Panc1 (cell line): ENCODE data around the gene SYTL1. TPM values are rescaled to one million over a fixed set of nuclear protein-coding genes. Genes with fewer than 3 reads are reported as not detected.

Experiments used
- ATAC-seq: fragments of 200-7000 bp; cut with Tn5 transposase; 2 replicates; pipeline ENCODE4 v1.9.1; 2020; ENCODE audit warnings: mild to moderate bottlenecking, moderate library complexity
- BruUV-seq: library from RNA; stranded (reverse); fragments of 400-500 nt; replicated peaks from 2 replicates; lab custom pipeline; 2021; lab: Mats Ljungman, UMichigan
- CTCF ChIA-PET: fragments of 300-600 bp; sonication (Branson Sonifier 250); formaldehyde crosslinking; loops from one replicate; lab custom pipeline; 2022; ENCODE audit warnings: antibody characterized with exemption; lab: Charles Lee
- POLR2A ChIA-PET: fragments of 300-600 bp; sonication (Branson Sonifier 250); formaldehyde crosslinking; loops from one replicate; lab custom pipeline; 2022; ENCODE audit warnings: antibody characterized with exemption; lab: Charles Lee
- DNase-seq: peaks from one replicate; pipeline ENCODE4 v3.0.0-alpha.2; 2010; ENCODE audit warnings: low read depth, low spot score
- H3K27ac ChIP-seq: 2 replicates; pipeline ENCODE4 v1.5.1; 2011; ENCODE audit warnings: mild to moderate bottlenecking, low read length, inconsistent platforms
- H3K27me3 ChIP-seq: fragments of 200-500 bp; sonication (Bioruptor generic); 2 replicates; pipeline ENCODE4 v1.6.0; 2014; ENCODE audit warnings: low read length, inconsistent platforms; ENCODE audit not compliant: control insufficient read depth, insufficient read depth
- H3K36me3 ChIP-seq: fragments of 200-500 bp; sonication (Bioruptor generic); 2 replicates; pipeline ENCODE4 v1.5.1; 2014; ENCODE audit warnings: inconsistent platforms, mild to moderate bottlenecking, low read length, moderate library complexity; ENCODE audit not compliant: control insufficient read depth, insufficient read depth
- H3K4me1 ChIP-seq: 2 replicates; pipeline ENCODE4 v1.5.1; 2011; ENCODE audit warnings: inconsistent platforms, mild to moderate bottlenecking, low read length, moderate library complexity; ENCODE audit not compliant: control insufficient read depth, insufficient read depth
- H3K4me3 ChIP-seq, 2 experiments: 2 replicates each; pipeline ENCODE4 v1.5.1; 2011 to 2012; ENCODE audit warnings: low read depth in 2 of 2, low read length in 2 of 2, mild to moderate bottlenecking in 2 of 2, inconsistent platforms in 1 of 2, moderate library complexity in 1 of 2
- H3K9me3 ChIP-seq: fragments of 200-500 bp; sonication (Bioruptor generic); 2 replicates; pipeline ENCODE4 v1.5.1; 2014; ENCODE audit warnings: low read depth, mild to moderate bottlenecking, inconsistent platforms, low read length, moderate library complexity; ENCODE audit not compliant: control insufficient read depth, insufficient read depth
- CTCF ChIP-seq: fragments of 450-650 bp; IDR thresholded peaks from 2 replicates; pipeline ENCODE4 v1.5.1; 2017; ENCODE audit warnings: mild to moderate bottlenecking
- POLR2AphosphoS5 ChIP-seq: IDR thresholded peaks from 2 replicates; pipeline ENCODE4 v1.6.1; 2012; ENCODE audit warnings: mild to moderate bottlenecking, low read depth, low read length, moderate library complexity
- REST ChIP-seq, 2 experiments: IDR thresholded peaks; 2 replicates each; pipeline ENCODE4 v1.6.1; 2011 to 2012; ENCODE audit warnings: low read depth in 2 of 2, control low read depth in 1 of 2, low read length in 1 of 2, mild to moderate bottlenecking in 1 of 2, moderate library complexity in 1 of 2; ENCODE audit not compliant: insufficient read depth in 1 of 2
- SIN3A ChIP-seq: IDR thresholded peaks from 2 replicates; pipeline ENCODE4 v1.6.1; 2012; ENCODE audit warnings: low read depth, mild to moderate bottlenecking, low read length, moderate library complexity, borderline replicate concordance; ENCODE audit not compliant: insufficient read depth
- in situ Hi-C: cut with HindIII; loops from 2 replicates; pipeline ENCODE4 v1.10.0; 2016; ENCODE audit warnings: low sequenced_read_pairs, low pct_unique_long_range_greater_than_20kb
- intact Hi-C: fragments of 100-400 bp; cut with micrococcal nuclease; formaldehyde crosslinking; loops from one replicate; pipeline ENCODE4 v1.10.0; 2022; ENCODE audit not compliant: unreplicated experiment
- total RNA-seq: library from RNA; stranded (reverse); gene quantifications from one replicate; pipeline ENCODE4 v1.2.1, GENCODE V29; 2021; ENCODE audit not compliant: unreplicated experiment

Gene SYTL1
- total RNA-seq, 1 experiment from 2014 or later, result 2.4 TPM

- no TSS peak for BruUV-seq
- no peaks in the 10 kb centered on the region for H3K27me3 ChIP-seq
- TF ChIP-seq POLR2AphosphoS5 (no peak), SIN3A (no peak), CTCF (no peak)
- POLR2A ChIA-PET, result interaction anchor here (0.5 kb wide), 1 partner anchor 83 kb away, joined by 3 read pairs; no protein-coding TSS in a partner anchor
- ATAC-seq, result no peak
- DNase-seq, result no peak
- H3K4me1 ChIP-seq, result peaks cover 2% of the 10 kb centered on the region; the same call in 1 of the 2 replicates
- H3K4me3 ChIP-seq, result no peak overlapping the region
- H3K27ac ChIP-seq, result no peak overlapping the region
- in situ Hi-C loops, result no loop called here
- CTCF ChIA-PET, result interaction anchor here (0.5 to 2.2 kb wide), 9 partner anchors 58 to 421 kb away, joined by 3 to 16 read pairs (median 4); no protein-coding TSS in a partner anchor
- intact Hi-C loops, result loop anchor here (2.0 kb wide), 1 partner anchor 95 kb away; no protein-coding TSS in a partner anchor
- peaks cover 6% of the 10 kb centered on the region; the same call in 1 of the 2 replicates for H3K36me3 ChIP-seq
- no peaks in the 10 kb centered on the region for H3K9me3 ChIP-seq
Observed at GRCh38 chr1:27299385-27300271, 42.2 kb upstream of the SYTL1 start.

- intact Hi-C loops (loop anchor here (2.0 kb wide), 1 partner anchor 94 kb away; no protein-coding TSS in a partner anchor), in situ Hi-C loops (no loop called here)
- ChIA-PET POLR2A (interaction anchor here (0.5 kb wide), 2 partner anchors 82 to 235 kb away, joined by 3 to 9 read pairs; no protein-coding TSS in a partner anchor), CTCF (interaction anchor here (0.7 to 2.2 kb wide), 8 partner anchors 57 to 200 kb away, joined by 3 to 16 read pairs (median 6); no protein-coding TSS in a partner anchor)
- no TSS peak for BruUV-seq
- Histone ChIP-seq H3K9me3 (no peaks in the 10 kb centered on the region), H3K27ac (no peak overlapping the region), H3K27me3 (no peaks in the 10 kb centered on the region), H3K4me3 (no peak overlapping the region), H3K4me1 (peaks cover 2% of the 10 kb centered on the region; the same call in 1 of the 2 replicates), H3K36me3 (peaks cover 6% of the 10 kb centered on the region; the same call in 1 of the 2 replicates)
- TF ChIP-seq CTCF (peak; percentile 97), REST (IDR thresholded peaks at IDR 0.05; ENCODE audit: insufficient read depth in 1 of 2, low read depth in 2 of 2, low read length in 1 of 2) (no peak)
- ATAC-seq (peak; percentile 96), DNase-seq (peak; percentile 75)
Observed at GRCh38 chr1:27300341-27301051, 41.3 kb upstream of the SYTL1 start.
